VCaP (cell line): ENCODE data around the gene NCKAP1.

Source experiments
- H3K27ac ChIP-seq: fragments of 450-650 bp; 2 replicates; pipeline ENCODE4 v1.5.1; 2017
- CTCF ChIP-seq: fragments of 450-650 bp; conservative IDR thresholded peaks from 2 replicates; pipeline ENCODE4 v1.5.1; 2017; ENCODE audit warnings: mild to moderate bottlenecking, moderate library complexity

Gene NCKAP1

DNA sequence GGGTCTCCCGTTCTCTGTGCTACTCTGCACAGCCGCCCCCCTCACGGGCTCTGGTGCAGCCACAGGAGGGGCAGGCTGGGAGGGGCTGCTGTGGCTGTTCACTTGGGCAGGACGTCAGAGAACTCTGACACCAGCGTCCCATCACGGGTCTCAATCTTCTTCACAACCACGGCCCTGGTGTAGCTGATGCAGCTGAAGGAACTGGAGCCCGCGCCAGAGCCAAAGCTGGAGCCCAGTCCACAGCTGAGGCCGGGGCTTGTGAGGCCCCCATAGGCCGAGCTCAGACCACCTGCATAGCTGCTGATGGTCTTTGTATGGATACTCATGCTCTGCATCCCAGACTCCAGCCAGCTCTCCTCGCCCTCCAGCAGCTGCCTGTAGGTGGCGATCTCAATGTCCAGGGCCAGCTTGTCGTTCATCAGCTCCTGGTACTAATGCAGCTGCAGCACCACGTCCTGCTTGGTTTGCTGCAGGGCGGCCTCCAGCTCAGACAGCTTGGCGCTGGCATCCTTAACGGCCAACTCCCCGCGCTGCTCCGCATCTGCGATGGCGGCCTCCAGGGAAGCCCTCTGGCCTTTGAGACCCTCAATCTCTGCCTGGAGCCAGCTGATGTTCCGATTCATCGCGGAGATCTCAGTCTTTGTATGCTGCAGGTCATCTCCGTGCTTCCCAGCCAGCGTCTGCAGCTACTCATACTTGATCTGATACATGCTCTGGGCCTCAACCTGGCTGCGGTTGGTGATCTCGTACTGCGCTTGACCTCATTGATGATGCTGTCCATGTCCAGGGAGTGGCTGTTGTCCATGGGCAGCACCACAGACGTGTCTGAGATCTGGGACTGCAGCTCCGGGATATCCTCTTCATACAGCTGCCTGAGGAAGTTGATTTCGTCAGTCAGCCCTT, 32.9 kb upstream of the NCKAP1 start:
- no peak for TF ChIP-seq CTCF
- no peak overlapping the region for H3K27ac ChIP-seq

DNA sequence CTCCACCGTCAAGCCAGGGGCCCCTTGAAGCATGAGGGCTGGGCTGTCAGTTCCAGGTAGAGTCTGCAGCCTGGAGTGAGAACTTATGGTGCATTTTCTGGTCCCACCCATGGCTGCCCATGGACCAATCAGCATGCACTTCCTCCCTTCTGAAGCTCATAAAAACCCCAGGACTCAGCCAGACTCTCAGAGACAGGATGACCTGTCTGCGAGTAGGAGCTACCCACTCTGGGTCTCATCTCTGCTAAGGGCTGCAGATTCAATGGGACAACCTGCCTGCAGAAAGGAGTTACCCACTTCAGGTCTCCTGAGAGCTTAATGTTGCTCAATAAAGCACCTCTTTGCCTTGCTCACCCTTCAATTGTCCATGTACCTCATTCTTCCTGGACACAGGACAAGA, 30.9 kb upstream of the NCKAP1 start:
- TF ChIP-seq CTCF = no peak
- no peak overlapping the region for H3K27ac ChIP-seq

DNA sequence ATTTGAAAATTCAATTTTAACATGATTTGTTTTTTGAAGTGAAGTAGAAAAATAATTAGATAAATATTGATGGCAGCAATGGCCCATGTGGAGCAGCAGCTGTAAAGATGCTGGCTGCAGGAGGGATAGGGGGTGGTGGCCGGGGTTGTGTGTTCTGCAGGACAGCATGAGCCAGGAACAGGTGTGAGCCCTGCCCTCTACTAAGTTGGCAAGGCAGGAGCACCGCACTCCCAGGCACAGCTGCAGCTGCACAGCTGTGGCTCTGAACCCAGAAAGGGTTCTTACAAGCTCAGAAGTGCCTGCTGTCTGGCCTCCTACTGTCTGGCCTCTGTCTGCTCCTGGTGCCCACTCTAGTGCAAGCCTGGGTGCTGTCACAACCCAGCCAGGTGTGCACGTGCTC, 30.3 kb upstream of the NCKAP1 start:
- TF ChIP-seq CTCF = no peak
- no peak overlapping the region for H3K27ac ChIP-seq

- H3K27ac ChIP-seq = no peak overlapping the region
- no peak for TF ChIP-seq CTCF
Observed at GRCh38 chr2:183063083-183063482, 24.8 kb upstream of the NCKAP1 start.

DNA sequence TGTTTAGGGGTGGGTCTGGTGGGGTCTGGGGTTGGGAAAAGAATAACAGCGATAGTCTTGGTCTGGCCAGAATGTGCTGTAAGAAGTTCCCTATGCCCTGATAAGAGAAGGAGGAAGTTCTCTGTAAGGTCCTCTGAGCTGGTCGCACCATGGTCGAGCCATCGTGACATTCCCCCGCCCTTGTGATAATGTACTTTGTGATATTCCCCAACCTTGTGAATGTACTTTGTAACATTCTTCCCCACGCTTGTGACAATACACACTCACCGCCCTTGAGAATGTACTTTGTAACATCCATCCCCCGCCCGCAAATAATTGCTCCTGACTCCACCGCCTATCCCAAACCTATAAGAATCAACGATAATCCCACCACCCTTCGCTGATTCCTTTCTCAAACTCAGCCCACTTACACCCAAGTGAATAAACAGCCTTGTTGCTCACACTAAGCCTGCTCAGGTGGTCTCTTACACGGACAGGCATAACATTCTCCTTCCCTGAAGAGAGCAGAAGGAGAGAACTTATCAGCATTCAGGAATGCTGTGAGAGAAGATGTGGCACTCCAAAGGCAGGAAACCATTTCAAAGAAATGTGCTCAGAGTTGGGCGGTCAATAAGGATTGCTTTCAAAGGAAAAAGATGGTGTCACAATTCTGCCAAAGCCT, 22.4 kb upstream of the NCKAP1 start:
- no peak for TF ChIP-seq CTCF
- no peak overlapping the region for H3K27ac ChIP-seq

- H3K27ac ChIP-seq = no peak overlapping the region
- no peak for TF ChIP-seq CTCF
Observed at GRCh38 chr2:183059561-183059960, 21.3 kb upstream of the NCKAP1 start.

DNA sequence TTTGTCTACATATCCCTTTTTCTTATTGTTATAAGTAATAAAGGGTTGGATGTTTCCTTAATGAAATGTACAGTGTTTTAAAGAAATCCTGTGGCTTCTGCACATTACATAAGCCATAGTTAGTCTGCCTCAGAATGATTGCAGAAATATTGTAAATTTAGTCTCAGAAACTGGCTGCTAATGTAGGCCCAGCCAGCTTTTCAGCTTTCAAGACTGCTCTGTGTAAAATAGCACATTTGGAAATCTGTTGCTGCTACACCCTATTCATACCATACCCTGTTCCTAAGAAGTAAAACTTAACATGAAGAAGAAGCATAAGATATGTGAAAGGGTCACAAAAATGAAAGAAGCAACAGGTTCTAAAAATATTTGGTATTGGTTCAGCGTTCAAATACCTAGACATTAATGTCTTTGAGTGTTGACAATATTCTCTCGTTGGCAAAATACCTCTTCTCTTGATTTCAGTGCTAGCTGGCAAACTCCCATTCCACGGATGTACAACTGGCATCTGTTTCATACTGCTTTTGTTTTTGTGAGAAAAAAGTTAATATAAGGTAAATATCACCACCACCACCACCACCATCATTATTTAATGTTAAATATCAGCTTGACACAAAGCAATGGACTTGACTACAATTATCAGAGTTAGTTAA, 19.2 kb upstream of the NCKAP1 start:
- TF ChIP-seq CTCF = no peak

More for the DNA sequence above, 19.2 kb upstream of the NCKAP1 start:
- no peak overlapping the region for H3K27ac ChIP-seq
